ENCODE results near the gene TUBB4A. TPM values are rescaled to one million over a fixed set of nuclear protein-coding genes. Genes with fewer than 3 reads are reported as not detected.

Gene TUBB4A
- total and polyA plus RNA-seq, 2 of the 8 experiments (the other 6 are each of a cell fraction or from before 2014, with no cell fraction given), result 16.8 to 30.4 TPM

- TF ChIP-seq, protein P1, sequence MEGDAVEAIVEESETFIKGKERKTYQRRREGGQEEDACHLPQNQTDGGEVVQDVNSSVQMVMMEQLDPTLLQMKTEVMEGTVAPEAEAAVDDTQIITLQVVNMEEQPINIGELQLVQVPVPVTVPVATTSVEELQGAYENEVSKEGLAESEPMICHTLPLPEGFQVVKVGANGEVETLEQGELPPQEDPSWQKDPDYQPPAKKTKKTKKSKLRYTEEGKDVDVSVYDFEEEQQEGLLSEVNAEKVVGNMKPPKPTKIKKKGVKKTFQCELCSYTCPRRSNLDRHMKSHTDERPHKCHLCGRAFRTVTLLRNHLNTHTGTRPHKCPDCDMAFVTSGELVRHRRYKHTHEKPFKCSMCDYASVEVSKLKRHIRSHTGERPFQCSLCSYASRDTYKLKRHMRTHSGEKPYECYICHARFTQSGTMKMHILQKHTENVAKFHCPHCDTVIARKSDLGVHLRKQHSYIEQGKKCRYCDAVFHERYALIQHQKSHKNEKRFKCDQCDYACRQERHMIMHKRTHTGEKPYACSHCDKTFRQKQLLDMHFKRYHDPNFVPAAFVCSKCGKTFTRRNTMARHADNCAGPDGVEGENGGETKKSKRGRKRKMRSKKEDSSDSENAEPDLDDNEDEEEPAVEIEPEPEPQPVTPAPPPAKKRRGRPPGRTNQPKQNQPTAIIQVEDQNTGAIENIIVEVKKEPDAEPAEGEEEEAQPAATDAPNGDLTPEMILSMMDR (IDR thresholded peaks at IDR 0.05; ENCODE audit: control extremely low read depth in 1 of 3, insufficient read depth in 1 of 3, low read depth in 1 of 3, low read length in 3 of 3), result no peak
- TF ChIP-seq GABPA (IDR thresholded peaks at IDR 0.05; ENCODE audit: borderline replicate concordance, insufficient read depth, low read length) (no peak), SP1 (IDR thresholded peaks at IDR 0.05; ENCODE audit: low read depth, low read length) (peak; percentile 53; the same call in 1 of the 2 replicates), ASH2L (IDR thresholded peaks at IDR 0.05; ENCODE audit: low read length) (no peak), BRCA1 (IDR thresholded peaks at IDR 0.05; ENCODE audit: low read depth, low read length) (no peak), ZNF274 (IDR thresholded peaks at IDR 0.05; ENCODE audit: borderline replicate concordance, extremely low read depth, low read length) (no peak), TEAD4 (IDR thresholded peaks at IDR 0.05; ENCODE audit: low read depth, low read length) (no peak), USF2 (IDR thresholded peaks at IDR 0.05; ENCODE audit: low read length) (peak; percentile 96), SP4 (IDR thresholded peaks at IDR 0.05; ENCODE audit: low read length) (no peak), CHD1 (IDR thresholded peaks at IDR 0.05; ENCODE audit: low read depth, low read length) (no peak), RAD21 (IDR thresholded peaks at IDR 0.05 in 1 of 2, conservative IDR thresholded peaks at IDR 0.05 in 1 of 2; ENCODE audit: low read depth in 2 of 2, low read length in 2 of 2) (no peak; a peak in 1 of 4 replicates), KDM5A (IDR thresholded peaks at IDR 0.05; ENCODE audit: low read length) (no peak), SP2 (IDR thresholded peaks at IDR 0.05; ENCODE audit: low read length) (no peak), CHD2 (IDR thresholded peaks at IDR 0.05; ENCODE audit: low read length) (no peak), RFX5 (IDR thresholded peaks at IDR 0.05; ENCODE audit: borderline replicate concordance, low read depth, low read length) (no peak), BCL11A (IDR thresholded peaks at IDR 0.05; ENCODE audit: low read depth in 2 of 2, low read length in 2 of 2) (no peak), ATF3 (IDR thresholded peaks at IDR 0.05; ENCODE audit: insufficient read depth, low read depth, low read length) (peak; percentile 80)
Measured at GRCh38 chr19:6464070-6464873, 37.8 kb downstream of the TUBB4A start, which contains the start of gene CRB3 (continued).

Measured in H1 (cell line).